Measurements from ENCODE around the gene HPDL. TPM values are rescaled to one million over a fixed set of nuclear protein-coding genes. Genes with fewer than 3 reads are reported as not detected.

Gene HPDL
- total and polyA plus RNA-seq, 5 donors, result 0.25 to 0.56 (median 0.39) TPM; not detected in 1

GRCh38 chr1:45302505-45303150, 24.1 kb upstream of the HPDL start:
- Histone ChIP-seq H3K4me3 (ENCODE audit: low read length) (peak overlapping the region; percentile 76), H3K9me3 (ENCODE audit: control insufficient read depth, low read length) (no peaks in the 10 kb centered on the region), H3K27ac (ENCODE audit: low read length) (no peak overlapping the region), H3K27me3 (ENCODE audit: control insufficient read depth, insufficient read depth) (no peaks in the 10 kb centered on the region), H3K4me1 (ENCODE audit: control insufficient read depth, insufficient read depth, low read length) (peaks cover 3% of the 10 kb centered on the region)
- ATAC-seq, result no peak
- 88% methylated on average over 16 of the region's 16 CpGs for WGBS
- peak in 1 of 3 donors; percentile 58 for DNase-seq
- intact Hi-C loops (cut with DNase I), result loop anchor here in 2 of 4 donors (5.0 to 10.0 kb wide), 2 partner anchors 290 to 468 kb away; partner anchors contain the start of genes HECTD3 (in 1 of the 2) and UROD (in 1 of the 2)

GRCh38 chr1:45303520-45304310, 23.0 kb upstream of the HPDL start:
- no peaks in the 10 kb centered on the region for H3K27me3 ChIP-seq (ENCODE audit: control insufficient read depth, insufficient read depth)
- peak; percentile 99 to 100 (median 99) for DNase-seq
- ATAC-seq, result peak; percentile 98 to 99
- intact Hi-C loops (cut with DNase I), result loop anchor here in 2 of 4 donors (5.0 to 10.0 kb wide), 2 partner anchors 291 to 469 kb away; partner anchors contain the start of genes HECTD3 (in 1 of the 2) and UROD (in 1 of the 2)
- H3K9me3 ChIP-seq (ENCODE audit: control insufficient read depth, low read length), result no peaks in the 10 kb centered on the region
- peak overlapping the region; percentile 76 for H3K4me3 ChIP-seq (ENCODE audit: low read length)
- H3K27ac ChIP-seq (ENCODE audit: low read length), result peak overlapping the region; percentile 91
- WGBS, result under 1% methylated on average over 67 of the region's 68 CpGs
- H3K4me1 ChIP-seq (ENCODE audit: control insufficient read depth, insufficient read depth, low read length), result peaks cover 3% of the 10 kb centered on the region

GRCh38 chr1:45304311-45305081, 22.2 kb upstream of the HPDL start:
- no peaks in the 10 kb centered on the region for H3K27me3 ChIP-seq (ENCODE audit: control insufficient read depth, insufficient read depth)
- H3K4me3 ChIP-seq (ENCODE audit: low read length), result peak overlapping the region; percentile 53
- H3K27ac ChIP-seq (ENCODE audit: low read length), result peak overlapping the region; percentile 79
- WGBS, result 48% methylated on average over 15 of the region's 15 CpGs
- no peaks in the 10 kb centered on the region for H3K9me3 ChIP-seq (ENCODE audit: control insufficient read depth, low read length)
- DNase-seq (peak in 2 of 3 donors; percentile 64 to 67), ATAC-seq (no peak)
- intact Hi-C loops (cut with DNase I), result loop anchor here in 2 of 4 donors (5.0 to 10.0 kb wide), 2 partner anchors 292 to 470 kb away; partner anchors contain the start of genes HECTD3 (in 1 of the 2) and UROD (in 1 of the 2)
- H3K4me1 ChIP-seq (ENCODE audit: control insufficient read depth, insufficient read depth, low read length), result peaks cover 3% of the 10 kb centered on the region

GRCh38 chr1:45305231-45305630, 21.5 kb upstream of the HPDL start:
- intact Hi-C loops (cut with DNase I), result loop anchor here in 1 of 4 donors (10.0 kb wide), 1 partner anchor 470 kb away; no protein-coding TSS in a partner anchor
- Histone ChIP-seq H3K27me3 (ENCODE audit: control insufficient read depth, insufficient read depth) (no peaks in the 10 kb centered on the region), H3K27ac (ENCODE audit: low read length) (no peak overlapping the region), H3K4me3 (ENCODE audit: low read length) (no peak overlapping the region), H3K9me3 (ENCODE audit: control insufficient read depth, low read length) (no peaks in the 10 kb centered on the region), H3K4me1 (ENCODE audit: control insufficient read depth, insufficient read depth, low read length) (peaks cover 3% of the 10 kb centered on the region)
- ATAC-seq, result no peak
- DNase-seq, result no peak
- 87% methylated on average over 10 of the region's 10 CpGs for WGBS

- intact Hi-C loops (cut with DNase I), result loop anchor here in 1 of 4 donors (10.0 kb wide), 1 partner anchor 472 kb away; no protein-coding TSS in a partner anchor
- ATAC-seq, result no peak
- no peak overlapping the region for H3K27ac ChIP-seq (ENCODE audit: low read length)
- 49% methylated on average over 8 of the region's 8 CpGs for WGBS
- H3K9me3 ChIP-seq (ENCODE audit: control insufficient read depth, low read length), result no peaks in the 10 kb centered on the region
- H3K4me1 ChIP-seq (ENCODE audit: control insufficient read depth, insufficient read depth, low read length), result peaks cover 3% of the 10 kb centered on the region
- H3K4me3 ChIP-seq (ENCODE audit: low read length), result no peak overlapping the region
- H3K27me3 ChIP-seq (ENCODE audit: control insufficient read depth, insufficient read depth), result no peaks in the 10 kb centered on the region
- DNase-seq, result no peak
Measured at GRCh38 chr1:45306319-45306718, 20.4 kb upstream of the HPDL start.

GRCh38 chr1:45306905-45307304, 19.8 kb upstream of the HPDL start:
- Histone ChIP-seq H3K4me3 (ENCODE audit: low read length) (no peak overlapping the region), H3K27ac (ENCODE audit: low read length) (no peak overlapping the region), H3K9me3 (ENCODE audit: control insufficient read depth, low read length) (no peaks in the 10 kb centered on the region), H3K4me1 (ENCODE audit: control insufficient read depth, insufficient read depth, low read length) (peaks cover 3% of the 10 kb centered on the region), H3K27me3 (ENCODE audit: control insufficient read depth, insufficient read depth) (no peaks in the 10 kb centered on the region)
- WGBS, result 76% methylated on average over 3 of the region's 3 CpGs
- DNase-seq, result no peak
- intact Hi-C loops (cut with DNase I), result loop anchor here in 1 of 4 donors (10.0 kb wide), 1 partner anchor 472 kb away; no protein-coding TSS in a partner anchor
- no peak for ATAC-seq

GRCh38 chr1:45314266-45314665, 12.4 kb upstream of the HPDL start:
- intact Hi-C loops (cut with DNase I), result no loop called here
- H3K4me1 ChIP-seq (ENCODE audit: control insufficient read depth, insufficient read depth, low read length), result no peaks in the 10 kb centered on the region
- no peak overlapping the region for H3K27ac ChIP-seq (ENCODE audit: low read length)
- DNase-seq, result no peak
- H3K27me3 ChIP-seq (ENCODE audit: control insufficient read depth, insufficient read depth), result no peaks in the 10 kb centered on the region
- ATAC-seq, result no peak
- 84% methylated on average over 3 of the region's 3 CpGs for WGBS
- no peak overlapping the region for H3K4me3 ChIP-seq (ENCODE audit: low read length)
- H3K9me3 ChIP-seq (ENCODE audit: control insufficient read depth, low read length), result no peaks in the 10 kb centered on the region

- 55% methylated on average over 4 of the region's 4 CpGs for WGBS
Measured at GRCh38 chr1:45317166-45317565, 9.5 kb upstream of the HPDL start.

GRCh38 chr1:45319761-45320160, 6.9 kb upstream of the HPDL start:
- Histone ChIP-seq H3K27me3 (ENCODE audit: control insufficient read depth, insufficient read depth) (no peaks in the 10 kb centered on the region), H3K4me3 (ENCODE audit: low read length) (no peak overlapping the region), H3K27ac (ENCODE audit: low read length) (no peak overlapping the region), H3K9me3 (ENCODE audit: control insufficient read depth, low read length) (no peaks in the 10 kb centered on the region), H3K4me1 (ENCODE audit: control insufficient read depth, insufficient read depth, low read length) (no peaks in the 10 kb centered on the region)
- WGBS, result 81% methylated on average over 4 of the region's 4 CpGs
- ATAC-seq (no peak), DNase-seq (no peak)
- intact Hi-C loops (cut with DNase I), result no loop called here

More at GRCh38 chr1:45317166-45317565, 9.5 kb upstream of the HPDL start:
- no peaks in the 10 kb centered on the region for H3K27me3 ChIP-seq (ENCODE audit: control insufficient read depth, insufficient read depth)
- no peaks in the 10 kb centered on the region for H3K4me1 ChIP-seq (ENCODE audit: control insufficient read depth, insufficient read depth, low read length)
- DNase-seq (no peak), ATAC-seq (no peak)
- intact Hi-C loops (cut with DNase I), result no loop called here
- H3K9me3 ChIP-seq (ENCODE audit: control insufficient read depth, low read length), result no peaks in the 10 kb centered on the region
- no peak overlapping the region for H3K27ac ChIP-seq (ENCODE audit: low read length)
- no peak overlapping the region for H3K4me3 ChIP-seq (ENCODE audit: low read length)

- ATAC-seq (no peak), DNase-seq (no peak)
- Histone ChIP-seq H3K9me3 (ENCODE audit: control insufficient read depth, low read length) (no peaks in the 10 kb centered on the region), H3K27ac (ENCODE audit: low read length) (no peak overlapping the region), H3K4me1 (ENCODE audit: control insufficient read depth, insufficient read depth, low read length) (no peaks in the 10 kb centered on the region), H3K4me3 (ENCODE audit: low read length) (no peak overlapping the region), H3K27me3 (ENCODE audit: control insufficient read depth, insufficient read depth) (no peaks in the 10 kb centered on the region)
- intact Hi-C loops (cut with DNase I), result no loop called here
- WGBS, result 87% methylated on average over 5 of the region's 5 CpGs
Measured at GRCh38 chr1:45321444-45321843, 5.3 kb upstream of the HPDL start.

Measured in right cardiac atrium (tissue), 5 donors.